Activated CD4-positive, alpha-beta memory T cell treated with anti-CD3 and anti-CD28 coated beads, Interleukin-2, amount 10 ng/mL, durations not matched to agents 7 days and 5 days (primary cell): ENCODE measurements around the gene DOK7. TPM values are rescaled to one million over a fixed set of nuclear protein-coding genes. Genes with fewer than 3 reads are reported as not detected.
"Not testable (repeated sequence)": the region's sequence is repeated elsewhere in the genome, so short reads cannot be mapped to it uniquely, and the experiment has no call there.

ENCODE experiments used
- CTCF ChIA-PET: fragments of 350-600 bp; sonication (Branson Sonifier 250); formaldehyde crosslinking; loops from one replicate; lab custom pipeline; 2021; ENCODE audit warnings: antibody characterized with exemption, inconsistent platforms; lab: Charles Lee
- POLR2A ChIA-PET: fragments of 350-600 bp; sonication (Branson Sonifier 250); formaldehyde crosslinking; loops from one replicate; lab custom pipeline; 2021; ENCODE audit warnings: antibody characterized with exemption; lab: Charles Lee
- DNase-seq: peaks from one replicate; pipeline ENCODE4 v3.0.0-alpha.2; 2020
- H3K27ac Mint-ChIP-seq: one replicate; pipeline ENCODE4 v1.8.0; 2021; ENCODE audit warnings: mild to moderate bottlenecking, mixed read lengths
- H3K27me3 Mint-ChIP-seq: one replicate; pipeline ENCODE4 v1.8.0; 2021; ENCODE audit warnings: mixed read lengths
- H3K36me3 Mint-ChIP-seq: one replicate; pipeline ENCODE4 v1.8.0; 2021; ENCODE audit warnings: low read depth, mixed read lengths
- H3K4me1 Mint-ChIP-seq: one replicate; pipeline ENCODE4 v1.8.0; 2021; ENCODE audit warnings: mixed read lengths
- H3K4me3 Mint-ChIP-seq: one replicate; pipeline ENCODE4 v1.8.0; 2021; ENCODE audit warnings: mild to moderate bottlenecking, mixed read lengths
- H3K9me3 Mint-ChIP-seq: one replicate; pipeline ENCODE4 v1.8.0; 2021; ENCODE audit warnings: mixed read lengths
- total RNA-seq, 2 experiments: library from RNA; stranded (reverse); gene quantifications; one replicate each; pipeline ENCODE4 v1.2.3, GENCODE V29; 2021

DOK7 gene
- total RNA-seq, 2 experiments from 2014 or later, result not detected

DNA sequence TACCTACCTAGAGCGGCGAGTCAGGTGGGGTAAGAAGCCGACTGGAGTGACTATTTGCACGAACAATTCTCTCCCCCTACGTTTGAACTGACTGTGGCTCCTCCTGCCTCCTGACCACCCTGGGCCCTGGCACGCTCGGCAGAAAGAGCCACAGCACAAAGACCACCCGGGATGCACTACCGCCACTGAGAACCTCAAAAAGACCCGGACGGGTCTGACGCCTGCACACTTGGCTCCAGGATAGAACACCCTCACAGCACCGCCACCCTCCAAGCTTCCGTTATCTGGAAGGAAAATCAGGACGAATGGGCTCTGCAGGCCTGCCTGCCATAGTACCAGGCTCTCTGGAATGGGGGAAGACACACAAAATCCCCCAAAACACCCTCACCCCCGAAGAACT, 66.9 kb downstream of the DOK7 start:
- DNase-seq, result no peak
- H3K4me1 Mint-ChIP-seq, result peaks cover 26% of the 10 kb centered on the region
- CTCF ChIA-PET, result no interaction called here
- peaks cover 3% of the 10 kb centered on the region for H3K27me3 Mint-ChIP-seq
- H3K4me3 Mint-ChIP-seq, result no peak overlapping the region
- H3K9me3 Mint-ChIP-seq, result no peaks in the 10 kb centered on the region
- peaks cover 7% of the 10 kb centered on the region for H3K36me3 Mint-ChIP-seq
- H3K27ac Mint-ChIP-seq, result no peak overlapping the region
- POLR2A ChIA-PET, result no interaction called here

DNA sequence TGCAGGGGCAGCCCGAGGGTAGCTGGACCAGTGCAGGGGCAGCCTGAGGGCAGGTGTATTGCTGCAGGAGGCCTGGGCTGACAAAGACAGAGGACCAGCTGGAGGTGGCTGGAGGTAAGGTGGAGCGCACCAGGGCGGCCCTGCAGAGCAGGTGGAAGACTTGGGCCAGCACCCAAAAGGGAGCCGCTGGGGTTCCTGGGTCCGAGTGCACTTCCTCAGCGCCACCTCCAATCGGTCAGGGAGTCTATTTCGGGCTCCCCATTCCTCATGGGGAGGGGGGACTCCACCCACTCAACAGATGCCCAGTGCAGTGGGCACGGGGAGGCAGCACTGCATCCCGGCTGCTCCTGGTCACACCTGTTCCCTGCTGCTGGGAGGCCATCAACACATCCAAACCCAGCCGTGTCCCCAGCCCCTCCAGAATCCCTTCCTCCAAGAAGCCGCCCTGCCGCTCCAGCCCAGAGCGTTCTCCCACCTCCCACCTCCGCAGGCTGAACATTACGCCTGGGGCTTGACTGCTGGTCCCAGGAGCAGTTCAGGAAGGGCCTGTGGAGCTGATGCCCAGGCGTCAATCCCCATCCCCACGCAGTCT, 67.7 kb downstream of the DOK7 start:
- Mint-ChIP-seq H3K36me3 (peaks cover 7% of the 10 kb centered on the region), H3K27ac (no peak overlapping the region), H3K4me3 (peak overlapping the region; percentile 96), H3K27me3 (peaks cover 3% of the 10 kb centered on the region), H3K4me1 (peaks cover 26% of the 10 kb centered on the region), H3K9me3 (no peaks in the 10 kb centered on the region)
- no peak for DNase-seq
- CTCF ChIA-PET, result interaction anchor here (0.5 kb wide), 1 partner anchor 348 kb away, joined by 3 read pairs; no protein-coding TSS in a partner anchor
- POLR2A ChIA-PET, result no interaction called here

DNA sequence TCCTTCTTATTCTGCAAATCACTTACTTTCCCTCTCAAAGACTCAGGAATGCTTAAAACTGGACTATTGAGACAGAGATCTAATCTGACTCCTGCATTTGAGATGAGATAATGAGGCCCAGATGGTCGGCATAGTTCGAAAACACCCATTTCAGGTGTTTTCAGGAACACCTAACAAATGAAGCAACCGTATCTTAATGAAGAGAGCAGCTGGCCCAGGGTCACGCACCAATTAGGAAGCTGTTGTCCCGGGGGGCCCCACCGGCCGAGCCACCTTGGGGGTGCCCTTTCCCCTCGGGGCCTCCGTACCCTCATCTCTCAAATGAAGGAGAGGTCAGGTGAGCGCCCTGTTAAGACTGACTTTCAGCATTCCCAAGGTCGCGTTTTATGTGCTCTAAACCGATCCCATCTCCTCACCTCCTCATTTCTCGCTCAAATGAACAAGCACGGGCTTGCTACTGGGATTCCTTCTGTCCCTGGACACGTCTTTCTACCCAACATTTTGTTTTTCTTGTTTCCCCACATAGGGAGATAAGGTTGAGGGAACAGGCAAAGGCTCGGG, 68.3 kb downstream of the DOK7 start:
- Mint-ChIP-seq H3K27me3 (peaks cover 3% of the 10 kb centered on the region), H3K9me3 (no peaks in the 10 kb centered on the region), H3K27ac (no peak overlapping the region), H3K4me1 (peaks cover 26% of the 10 kb centered on the region), H3K4me3 (peak overlapping the region; percentile 96), H3K36me3 (peaks cover 7% of the 10 kb centered on the region)
- no peak for DNase-seq
- CTCF ChIA-PET, result no interaction called here
- POLR2A ChIA-PET, result interaction anchor here (0.7 kb wide), 1 partner anchor 18 kb away, joined by 3 read pairs; no protein-coding TSS in a partner anchor

DNA sequence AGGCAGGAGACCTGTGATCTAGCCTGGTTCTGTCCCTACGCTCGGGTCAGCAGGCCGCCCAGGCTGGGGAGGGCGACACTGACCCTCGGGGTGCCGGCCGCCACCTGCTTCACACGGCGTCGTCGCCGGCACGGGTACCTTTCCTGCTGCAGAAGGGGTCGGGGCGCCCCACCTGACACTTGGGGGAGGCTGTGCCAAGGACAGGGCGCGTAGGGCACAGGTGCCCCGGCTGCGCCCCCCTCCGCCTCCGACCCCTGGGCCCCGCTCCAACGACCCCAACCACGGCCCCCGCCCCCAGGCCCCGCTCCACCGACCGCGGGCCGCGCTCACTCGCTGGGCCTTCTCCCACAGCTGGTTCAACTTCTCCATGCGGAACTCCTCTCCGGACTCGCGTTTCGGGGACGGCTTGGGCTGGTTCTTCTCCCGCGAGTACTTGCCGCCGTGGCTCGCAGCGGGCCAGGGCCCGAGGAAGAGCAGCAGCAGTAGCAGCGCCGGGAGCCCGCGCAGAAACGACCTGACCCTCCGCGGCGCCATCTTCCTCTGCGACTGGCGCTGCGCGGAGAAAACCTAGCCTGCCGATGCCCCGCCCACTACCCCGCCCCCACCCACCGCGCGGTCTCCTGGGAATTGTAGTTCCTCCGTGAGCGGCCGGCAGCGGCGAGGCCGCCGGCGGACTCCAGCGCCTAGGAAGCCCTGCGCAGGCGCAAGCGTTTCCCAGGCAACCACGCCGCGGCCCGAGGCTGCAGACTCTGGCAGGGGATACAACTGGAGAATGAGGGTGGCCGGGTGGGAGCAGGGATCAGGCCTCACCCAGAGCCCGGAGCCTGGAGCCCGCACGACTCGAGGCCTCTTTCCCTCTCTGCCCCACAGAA, 69.0 kb downstream of the DOK7 start, which contains the start of gene LRPAP1:
TSS of gene LRPAP1 (minus strand) at position 544 of the 872 bp plus-strand sequence. CDS start at position 534, 10 bp downstream.
- DNase-seq, result peak; percentile 87
- Mint-ChIP-seq H3K4me1 (peaks cover 23% of the 10 kb centered on the region), H3K27ac (peak within 1 kb of the TSS; percentile 79), H3K27me3 (peaks cover 3% of the 10 kb centered on the region), H3K4me3 (peak within 1 kb of the TSS; percentile 96), H3K36me3 (peaks cover 7% of the 10 kb centered on the region), H3K9me3 (no peaks in the 10 kb centered on the region)
- CTCF ChIA-PET, result no interaction called here
- POLR2A ChIA-PET, result interaction anchor here (0.7 kb wide), 1 partner anchor 19 kb away, joined by 3 read pairs; no protein-coding TSS in a partner anchor

DNA sequence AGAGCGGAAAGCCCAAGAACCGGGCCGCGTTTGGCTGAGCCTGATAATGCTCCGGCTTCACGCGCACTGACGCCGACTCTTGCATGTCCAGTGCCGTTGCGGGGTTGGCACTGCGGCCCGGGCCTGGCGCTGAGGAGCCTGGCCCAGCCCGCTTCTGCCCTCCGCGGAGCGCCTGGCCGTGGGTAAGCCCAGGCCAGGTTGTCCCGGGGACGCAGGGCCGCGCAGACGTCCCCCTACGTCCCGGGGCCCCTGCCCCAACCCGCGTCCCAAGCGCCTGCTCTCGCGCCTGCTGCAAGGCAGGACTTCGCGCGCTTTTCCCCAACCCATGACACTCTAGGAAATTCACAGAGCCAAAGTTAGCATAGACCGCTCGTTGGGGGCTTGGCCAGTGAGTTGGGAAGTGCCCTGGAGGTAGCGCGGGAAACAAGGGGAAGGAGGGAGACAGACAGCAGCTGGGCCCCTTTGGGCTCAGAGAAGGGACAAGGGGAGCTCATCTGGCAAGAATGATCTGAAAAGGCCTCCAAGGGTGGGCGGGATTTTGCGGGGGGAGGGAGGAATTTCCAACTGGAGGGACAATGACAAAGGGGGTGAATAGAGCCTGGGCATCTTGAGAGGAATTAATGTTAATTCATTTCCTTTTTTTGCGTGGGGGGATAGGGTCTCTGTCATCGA, 69.8 kb downstream of the DOK7 start:
- H3K27me3 Mint-ChIP-seq, result peaks cover 3% of the 10 kb centered on the region
- no peak overlapping the region for H3K27ac Mint-ChIP-seq
- ChIA-PET CTCF (interaction anchor here (1.3 kb wide), 1 partner anchor 52 kb away, joined by 3 read pairs; no protein-coding TSS in a partner anchor), POLR2A (no interaction called here)
- no peak for DNase-seq
- no peaks in the 10 kb centered on the region for H3K9me3 Mint-ChIP-seq
- H3K4me1 Mint-ChIP-seq, result peaks cover 23% of the 10 kb centered on the region
- peak overlapping the region; percentile 96 for H3K4me3 Mint-ChIP-seq
- peaks cover 7% of the 10 kb centered on the region for H3K36me3 Mint-ChIP-seq

DNA sequence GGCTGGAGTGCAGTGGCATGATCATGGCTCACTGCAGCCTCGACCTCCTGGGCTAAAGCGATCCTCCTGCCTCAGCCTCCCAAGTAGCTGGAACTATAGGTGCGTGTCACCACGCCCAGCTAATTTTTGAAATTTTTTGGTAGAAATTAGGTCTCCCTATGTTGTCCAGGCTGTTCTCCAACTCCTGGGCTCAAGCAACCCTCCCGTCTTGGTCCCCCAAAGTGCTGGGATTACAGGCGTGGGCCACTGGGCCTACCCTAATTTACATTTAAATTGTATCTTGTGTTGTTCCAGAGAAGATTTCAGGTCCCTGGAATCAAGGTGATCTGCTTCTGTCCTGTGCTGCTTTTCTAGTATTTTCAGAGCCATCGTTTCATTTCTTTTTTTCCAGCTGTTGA, 70.3 kb downstream of the DOK7 start:
- ChIA-PET CTCF (interaction anchor here (0.9 to 1.3 kb wide), 2 partner anchors 53 to 347 kb away, joined by 3 read pairs; no protein-coding TSS in a partner anchor), POLR2A (no interaction called here)
- no peak overlapping the region for H3K27ac Mint-ChIP-seq
- peaks cover 3% of the 10 kb centered on the region for H3K27me3 Mint-ChIP-seq
- peak overlapping the region; percentile 19 for H3K4me3 Mint-ChIP-seq
- H3K9me3 Mint-ChIP-seq, result no peaks in the 10 kb centered on the region
- peaks cover 7% of the 10 kb centered on the region for H3K36me3 Mint-ChIP-seq
- no peak for DNase-seq
- H3K4me1 Mint-ChIP-seq, result peaks cover 23% of the 10 kb centered on the region

DNA sequence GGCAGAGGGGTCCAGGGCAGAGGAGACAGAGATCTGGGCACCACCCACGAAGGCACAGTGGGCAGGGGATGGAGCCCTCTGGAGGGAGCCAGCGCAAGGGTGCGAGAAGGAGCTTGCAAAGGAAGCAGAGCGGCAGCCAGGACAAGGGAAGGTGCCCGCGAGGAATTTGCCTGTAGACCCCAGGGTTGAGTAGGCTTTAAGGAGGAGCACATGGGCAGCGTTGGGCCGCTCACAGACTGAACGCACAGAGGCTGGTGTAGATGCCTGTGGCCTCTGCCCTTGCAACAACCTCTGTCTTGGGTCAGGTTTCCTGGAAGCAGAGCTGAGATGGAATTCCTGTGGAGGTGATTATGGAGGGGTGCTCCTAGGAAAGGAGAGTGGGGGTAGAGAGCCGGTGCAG, 72.7 kb downstream of the DOK7 start:
- DNase-seq, H3K36me3 Mint-ChIP-seq, H3K27me3 Mint-ChIP-seq, H3K27ac Mint-ChIP-seq, POLR2A ChIA-PET, CTCF ChIA-PET, H3K4me3 Mint-ChIP-seq, H3K9me3 Mint-ChIP-seq: not testable (repeated sequence)
- peaks cover 12% of the 10 kb centered on the region for H3K4me1 Mint-ChIP-seq

DNA sequence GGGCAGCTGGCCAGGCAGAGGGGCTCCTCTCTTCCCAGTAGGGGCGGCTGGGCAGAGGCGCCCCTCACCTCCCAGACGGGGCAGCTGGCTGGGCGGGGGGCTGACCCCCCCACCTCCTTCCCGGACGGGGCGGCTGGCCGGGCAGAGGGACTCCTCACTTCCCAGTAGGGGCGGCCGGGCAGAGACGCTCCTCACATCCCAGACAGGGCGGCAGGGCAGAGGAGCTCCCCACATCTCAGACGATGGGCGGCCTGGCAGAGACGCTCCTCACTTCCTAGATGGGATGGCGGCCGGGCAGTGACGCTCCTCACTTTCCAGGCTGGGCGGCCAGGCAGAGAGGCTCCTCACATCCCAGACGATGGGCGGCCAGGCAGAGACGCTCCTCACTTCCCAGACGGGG, 75.8 kb downstream of the DOK7 start:
- POLR2A ChIA-PET, H3K27me3 Mint-ChIP-seq, CTCF ChIA-PET, H3K9me3 Mint-ChIP-seq, H3K27ac Mint-ChIP-seq, H3K4me1 Mint-ChIP-seq, DNase-seq, H3K4me3 Mint-ChIP-seq, H3K36me3 Mint-ChIP-seq: not testable (repeated sequence)

DNA sequence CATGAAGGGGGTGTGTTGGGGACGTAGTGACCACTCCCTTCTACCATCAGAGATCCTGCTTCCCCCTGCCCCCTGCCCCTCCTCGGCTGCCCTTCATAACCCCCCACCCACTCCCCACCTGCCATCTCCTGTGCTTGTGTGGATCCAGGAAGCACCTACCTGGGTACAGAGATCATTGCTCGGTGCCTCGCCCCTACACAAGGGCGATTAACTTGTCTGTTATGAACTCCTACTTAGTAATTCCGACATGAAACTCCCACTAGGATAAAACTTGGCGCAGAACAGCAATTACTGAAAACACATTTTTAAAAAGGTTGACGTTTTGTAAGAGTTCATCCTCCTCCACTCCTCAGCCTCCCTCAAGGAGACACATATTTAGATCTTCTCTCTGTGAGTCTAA, 80.3 kb downstream of the DOK7 start:
- DNase-seq, H3K27me3 Mint-ChIP-seq, CTCF ChIA-PET, H3K4me3 Mint-ChIP-seq, H3K27ac Mint-ChIP-seq, H3K36me3 Mint-ChIP-seq, POLR2A ChIA-PET, H3K4me1 Mint-ChIP-seq, H3K9me3 Mint-ChIP-seq: not testable (repeated sequence)

Other genes with a start within 250 kb of the DOK7 start
- gene MSANTD1, start 214.1 kb upstream of the DOK7 start, total RNA-seq, result under 1 TPM; 0.60 to 0.65 TPM
- 1 to 10 TPM; 7.4 to 7.5 TPM for gene RGS12, start 170.3 kb upstream of the DOK7 start, total RNA-seq
- gene HGFAC, start 21.3 kb upstream of the DOK7 start, total RNA-seq, result not detected
- 10 to 100 TPM; 71.0 to 72.3 TPM for gene LRPAP1, start 69.1 kb downstream of the DOK7 start, total RNA-seq